ENCODE measurements around the gene CHRNE. TPM values are rescaled to one million over a fixed set of nuclear protein-coding genes. Genes with fewer than 3 reads are reported as not detected.
A peak's percentile ranks its signal among the peaks of the same experiment; 100 is the strongest.
"Not testable (repeated sequence)": the region's sequence is repeated elsewhere in the genome, so short reads cannot be mapped to it uniquely, and the experiment has no call there.

CHRNE gene
- total RNA-seq, 2 experiments from 2014 or later: 0.27 to 0.32 TPM

DNA sequence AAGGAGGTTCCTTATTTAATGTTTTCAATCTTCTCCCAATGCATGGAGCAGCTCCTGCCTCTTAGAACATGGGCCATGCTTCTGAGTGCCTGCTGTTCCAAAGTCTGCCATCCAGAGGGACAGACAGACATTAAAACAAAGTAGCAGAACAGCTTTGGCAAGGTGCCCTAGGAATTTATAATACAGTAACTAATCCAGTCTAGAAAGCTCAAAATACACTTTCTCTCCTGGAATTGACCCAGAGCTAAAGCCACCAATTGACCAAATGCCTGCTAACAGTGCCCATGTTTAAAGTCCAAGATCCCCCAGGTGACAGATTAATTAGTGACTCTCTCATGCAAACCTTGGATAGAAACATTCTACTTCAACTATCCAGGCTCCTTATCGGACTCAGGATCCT, 11.1 kb upstream of the CHRNE start:
- TF ChIP-seq CTCF (conservative IDR thresholded peaks at IDR 0.05; ENCODE audit: low read length) (no peak), EZH2phosphoT487 (IDR thresholded peaks at IDR 0.05; ENCODE audit: borderline replicate concordance, low read depth, low read length) (no peak)
- ChIA-PET POLR2A (no interaction called here), CTCF (ENCODE audit: unreplicated experiment) (no interaction called here)
- intact Hi-C loops (cut with micrococcal nuclease; ENCODE audit: unreplicated experiment): no loop called here
- Histone ChIP-seq H3K9me3 (ENCODE audit: low read length) (no peaks in the 10 kb centered on the region), H3K4me3 (ENCODE audit: low read depth, low read length, poor library complexity, severe bottlenecking) (no peak overlapping the region), H4K20me1 (ENCODE audit: insufficient read depth, low read length) (no peaks in the 10 kb centered on the region), H3K9me2 (ENCODE audit: insufficient read depth, low read length) (no peaks in the 10 kb centered on the region), H3K36me3 (ENCODE audit: insufficient read depth, low read length) (no peaks in the 10 kb centered on the region), H3K27ac (ENCODE audit: low read depth, low read length, poor library complexity, severe bottlenecking) (no peak overlapping the region), H3K4me2 (ENCODE audit: low read length) (no peak overlapping the region), H2AFZ (ENCODE audit: low read length) (no peak overlapping the region), H3K79me2 (ENCODE audit: insufficient read depth, low read depth, low read length) (no peaks in the 10 kb centered on the region), H3K4me1 (ENCODE audit: insufficient read depth, low read length, poor library complexity, severe bottlenecking) (no peaks in the 10 kb centered on the region)
- no peak for DNase-seq (ENCODE audit: low spot score)
- BruUV-seq (replicated peaks): no TSS peak

DNA sequence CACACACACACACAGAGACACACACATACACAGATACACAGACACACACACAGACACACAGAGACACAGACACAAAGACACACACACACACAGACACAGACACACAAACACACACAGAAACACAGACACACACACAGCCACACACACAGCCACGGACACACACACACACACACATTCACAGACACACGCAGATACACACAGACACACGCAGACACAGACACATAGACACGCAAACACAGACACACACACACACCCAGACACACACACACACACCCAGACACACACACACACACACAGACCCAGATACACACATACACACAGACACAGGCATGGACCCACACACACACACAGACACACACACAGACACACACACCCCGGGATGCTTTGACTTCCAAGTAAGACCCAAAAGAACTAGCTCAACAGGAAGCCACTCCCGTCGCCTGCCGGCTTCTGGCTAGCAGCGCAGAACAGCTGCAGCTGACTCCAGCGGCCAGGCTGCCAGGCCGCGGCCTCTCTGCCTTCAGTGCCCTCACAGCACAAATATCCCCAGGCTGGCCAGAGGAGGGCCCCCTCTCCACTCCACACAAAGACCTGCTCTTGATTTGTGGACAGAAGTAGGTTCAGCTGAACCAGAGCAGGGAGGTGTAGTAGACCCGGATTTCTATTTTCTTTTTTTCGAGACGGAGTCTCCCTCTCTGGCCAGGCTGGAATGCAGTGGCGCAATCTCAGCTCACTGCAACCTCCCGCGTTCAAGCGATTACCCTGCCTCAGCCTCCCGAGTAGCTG, 6.0 kb upstream of the CHRNE start:
- Histone ChIP-seq H3K9me3 (ENCODE audit: low read length) (no peaks in the 10 kb centered on the region), H3K4me2 (ENCODE audit: low read length) (no peak overlapping the region), H2AFZ (ENCODE audit: low read length) (peak overlapping the region; percentile 49; the same call in 1 of the 2 replicates), H3K79me2 (ENCODE audit: insufficient read depth, low read depth, low read length) (no peaks in the 10 kb centered on the region), H4K20me1 (ENCODE audit: insufficient read depth, low read length) (no peaks in the 10 kb centered on the region), H3K4me1 (ENCODE audit: insufficient read depth, low read length, poor library complexity, severe bottlenecking) (no peaks in the 10 kb centered on the region), H3K27ac (ENCODE audit: low read depth, low read length, poor library complexity, severe bottlenecking) (no peak overlapping the region), H3K9me2 (ENCODE audit: insufficient read depth, low read length) (no peaks in the 10 kb centered on the region), H3K4me3 (ENCODE audit: low read depth, low read length, poor library complexity, severe bottlenecking) (no peak overlapping the region), H3K36me3 (ENCODE audit: insufficient read depth, low read length) (no peaks in the 10 kb centered on the region)
- ChIA-PET CTCF (ENCODE audit: unreplicated experiment) (interaction anchor here (0.5 to 0.6 kb wide), 3 partner anchors 200 to 358 kb away, joined by 3 to 5 read pairs (median 3); no protein-coding TSS in a partner anchor), POLR2A (interaction anchor here (0.6 kb wide), 1 partner anchor 15 kb away, joined by 4 read pairs; no protein-coding TSS in a partner anchor)
- no TSS peak for BruUV-seq (replicated peaks)
- intact Hi-C loops (cut with micrococcal nuclease; ENCODE audit: unreplicated experiment): loop anchor here (1.0 to 10.0 kb wide), 4 partner anchors 78 to 274 kb away; partner anchors contain the start of gene CAMTA2
- TF ChIP-seq CTCF (conservative IDR thresholded peaks at IDR 0.05; ENCODE audit: low read length) (peak; percentile 79), EZH2phosphoT487 (IDR thresholded peaks at IDR 0.05; ENCODE audit: borderline replicate concordance, low read depth, low read length) (no peak)
- peak; percentile 74 for DNase-seq (ENCODE audit: low spot score)

GRCh38 chr17:4908301-4908700, 5.4 kb upstream of the CHRNE start:
- Histone ChIP-seq H3K36me3 (ENCODE audit: insufficient read depth, low read length) (no peaks in the 10 kb centered on the region), H4K20me1 (ENCODE audit: insufficient read depth, low read length) (no peaks in the 10 kb centered on the region), H2AFZ (ENCODE audit: low read length) (no peak overlapping the region), H3K4me2 (ENCODE audit: low read length) (no peak overlapping the region), H3K79me2 (ENCODE audit: insufficient read depth, low read depth, low read length) (no peaks in the 10 kb centered on the region), H3K9me2 (ENCODE audit: insufficient read depth, low read length) (no peaks in the 10 kb centered on the region), H3K27ac (ENCODE audit: low read depth, low read length, poor library complexity, severe bottlenecking) (no peak overlapping the region), H3K4me1 (ENCODE audit: insufficient read depth, low read length, poor library complexity, severe bottlenecking) (peaks cover 3% of the 10 kb centered on the region), H3K9me3 (ENCODE audit: low read length) (no peaks in the 10 kb centered on the region), H3K4me3 (ENCODE audit: low read depth, low read length, poor library complexity, severe bottlenecking) (no peak overlapping the region)
- POLR2A ChIA-PET: no interaction called here
- CTCF ChIA-PET (ENCODE audit: unreplicated experiment): no interaction called here
- no peak for DNase-seq (ENCODE audit: low spot score)
- TF ChIP-seq EZH2phosphoT487 (IDR thresholded peaks at IDR 0.05; ENCODE audit: borderline replicate concordance, low read depth, low read length): no peak
- no peak for TF ChIP-seq CTCF (conservative IDR thresholded peaks at IDR 0.05; ENCODE audit: low read length)
- intact Hi-C loops (cut with micrococcal nuclease; ENCODE audit: unreplicated experiment): loop anchor here (2.0 to 10.0 kb wide), 3 partner anchors 79 to 274 kb away; partner anchors contain the start of gene CAMTA2
- BruUV-seq (replicated peaks): no TSS peak

DNA sequence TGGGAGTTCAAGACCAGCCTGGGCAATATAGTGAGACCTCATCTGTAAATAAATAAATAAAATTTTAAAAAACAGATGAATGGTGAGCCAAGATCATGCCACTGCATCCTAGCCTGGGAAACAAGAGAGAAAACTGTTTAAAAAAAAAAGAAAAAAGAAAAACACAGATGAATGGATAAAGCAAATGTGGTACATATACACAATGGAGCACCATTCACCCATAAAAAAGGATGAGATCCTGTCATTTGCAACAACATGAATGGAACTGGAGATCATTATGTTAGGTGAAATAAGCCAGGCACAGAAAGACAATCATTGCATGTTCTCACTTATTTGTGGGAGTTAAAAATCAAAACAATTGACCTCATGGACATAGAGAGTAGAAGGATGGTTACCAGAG, 3.7 kb upstream of the CHRNE start:
- H3K4me2 ChIP-seq (ENCODE audit: low read length); DNase-seq (ENCODE audit: low spot score); H2AFZ ChIP-seq (ENCODE audit: low read length); H3K36me3 ChIP-seq (ENCODE audit: insufficient read depth, low read length); H3K79me2 ChIP-seq (ENCODE audit: insufficient read depth, low read depth, low read length); H4K20me1 ChIP-seq (ENCODE audit: insufficient read depth, low read length); BruUV-seq (replicated peaks); POLR2A ChIA-PET; H3K9me3 ChIP-seq (ENCODE audit: low read length); CTCF ChIA-PET (ENCODE audit: unreplicated experiment); H3K4me3 ChIP-seq (ENCODE audit: low read depth, low read length, poor library complexity, severe bottlenecking); H3K9me2 ChIP-seq (ENCODE audit: insufficient read depth, low read length); H3K27ac ChIP-seq (ENCODE audit: low read depth, low read length, poor library complexity, severe bottlenecking); H3K4me1 ChIP-seq (ENCODE audit: insufficient read depth, low read length, poor library complexity, severe bottlenecking): not testable (repeated sequence)
- intact Hi-C loops (cut with micrococcal nuclease; ENCODE audit: unreplicated experiment): loop anchor here (5.0 to 10.0 kb wide), 2 partner anchors 81 to 272 kb away; partner anchors contain the start of gene CAMTA2

Measured in OCI-LY7 (cell line).